ENCODE data around the gene CD209.

The CD209 gene

DNA sequence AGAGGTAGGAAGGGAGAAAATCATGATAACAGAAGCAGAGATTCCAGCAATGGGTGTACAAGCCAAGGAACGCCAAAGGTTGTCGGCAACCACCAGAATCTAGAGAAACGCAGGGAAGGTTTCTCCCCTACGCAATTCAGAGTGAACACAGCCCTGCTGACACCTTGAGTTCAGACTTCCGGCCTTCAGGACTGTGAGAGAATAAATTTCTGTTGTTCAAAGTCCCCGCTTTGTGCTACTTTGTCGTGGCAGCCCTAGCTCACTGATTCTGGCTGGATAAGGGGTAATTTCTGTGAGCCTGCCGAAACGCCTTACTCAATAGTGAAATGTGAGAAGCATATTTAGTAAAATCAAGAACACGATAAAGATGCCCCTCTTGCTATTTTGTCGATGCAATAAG lies 10.1 kb downstream of the CD209 start:
- Histone ChIP-seq H3K27me3 (peaks cover 0 to 10% of the 10 kb centered on the region in 2 donors), H3K36me3 (no peaks in the 10 kb centered on the region), H3K4me3 (no peak overlapping the region), H3K9me3 (no peaks in the 10 kb centered on the region), H3K4me1 (no peaks in the 10 kb centered on the region), H3K27ac (no peak overlapping the region)
- intact Hi-C loops (cut with DNase I; ENCODE audit: low total_unique reads), result no loop called here
- DNase-seq, result no peak
- TF ChIP-seq, protein P1, sequence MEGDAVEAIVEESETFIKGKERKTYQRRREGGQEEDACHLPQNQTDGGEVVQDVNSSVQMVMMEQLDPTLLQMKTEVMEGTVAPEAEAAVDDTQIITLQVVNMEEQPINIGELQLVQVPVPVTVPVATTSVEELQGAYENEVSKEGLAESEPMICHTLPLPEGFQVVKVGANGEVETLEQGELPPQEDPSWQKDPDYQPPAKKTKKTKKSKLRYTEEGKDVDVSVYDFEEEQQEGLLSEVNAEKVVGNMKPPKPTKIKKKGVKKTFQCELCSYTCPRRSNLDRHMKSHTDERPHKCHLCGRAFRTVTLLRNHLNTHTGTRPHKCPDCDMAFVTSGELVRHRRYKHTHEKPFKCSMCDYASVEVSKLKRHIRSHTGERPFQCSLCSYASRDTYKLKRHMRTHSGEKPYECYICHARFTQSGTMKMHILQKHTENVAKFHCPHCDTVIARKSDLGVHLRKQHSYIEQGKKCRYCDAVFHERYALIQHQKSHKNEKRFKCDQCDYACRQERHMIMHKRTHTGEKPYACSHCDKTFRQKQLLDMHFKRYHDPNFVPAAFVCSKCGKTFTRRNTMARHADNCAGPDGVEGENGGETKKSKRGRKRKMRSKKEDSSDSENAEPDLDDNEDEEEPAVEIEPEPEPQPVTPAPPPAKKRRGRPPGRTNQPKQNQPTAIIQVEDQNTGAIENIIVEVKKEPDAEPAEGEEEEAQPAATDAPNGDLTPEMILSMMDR (IDR thresholded peaks at IDR 0.05), result no peak

DNA sequence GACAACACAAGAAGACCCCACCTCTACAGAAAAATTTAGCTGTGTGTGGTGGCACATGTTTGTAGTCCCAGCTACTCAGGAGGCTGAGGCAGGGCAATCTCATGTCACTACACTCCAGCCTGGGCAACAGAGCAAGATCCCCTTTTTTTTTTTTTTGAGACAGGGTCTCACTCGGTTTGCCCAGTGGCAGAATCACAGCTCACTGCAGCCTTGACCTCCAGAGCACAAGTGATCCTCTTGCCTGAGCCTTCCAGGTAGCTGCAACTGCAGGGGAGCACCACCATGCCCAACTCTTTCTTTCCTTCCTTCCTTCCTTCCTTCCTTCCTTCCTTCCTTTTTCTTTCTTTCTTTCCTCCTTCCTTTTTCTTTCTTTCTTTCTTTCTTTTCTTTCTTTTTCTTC lies 11.2 kb downstream of the CD209 start:
- no peak overlapping the region for H3K27ac ChIP-seq
- no peaks in the 10 kb centered on the region for H3K4me1 ChIP-seq
- H3K36me3 ChIP-seq, result no peaks in the 10 kb centered on the region
- no peak overlapping the region for H3K4me3 ChIP-seq
- DNase-seq, result no peak
- TF ChIP-seq, protein P1 (IDR thresholded peaks at IDR 0.05), result no peak
- intact Hi-C loops (cut with DNase I; ENCODE audit: low total_unique reads), result no loop called here
- peaks cover 0 to 21% of the 10 kb centered on the region in 2 donors for H3K27me3 ChIP-seq
- no peaks in the 10 kb centered on the region for H3K9me3 ChIP-seq

DNA sequence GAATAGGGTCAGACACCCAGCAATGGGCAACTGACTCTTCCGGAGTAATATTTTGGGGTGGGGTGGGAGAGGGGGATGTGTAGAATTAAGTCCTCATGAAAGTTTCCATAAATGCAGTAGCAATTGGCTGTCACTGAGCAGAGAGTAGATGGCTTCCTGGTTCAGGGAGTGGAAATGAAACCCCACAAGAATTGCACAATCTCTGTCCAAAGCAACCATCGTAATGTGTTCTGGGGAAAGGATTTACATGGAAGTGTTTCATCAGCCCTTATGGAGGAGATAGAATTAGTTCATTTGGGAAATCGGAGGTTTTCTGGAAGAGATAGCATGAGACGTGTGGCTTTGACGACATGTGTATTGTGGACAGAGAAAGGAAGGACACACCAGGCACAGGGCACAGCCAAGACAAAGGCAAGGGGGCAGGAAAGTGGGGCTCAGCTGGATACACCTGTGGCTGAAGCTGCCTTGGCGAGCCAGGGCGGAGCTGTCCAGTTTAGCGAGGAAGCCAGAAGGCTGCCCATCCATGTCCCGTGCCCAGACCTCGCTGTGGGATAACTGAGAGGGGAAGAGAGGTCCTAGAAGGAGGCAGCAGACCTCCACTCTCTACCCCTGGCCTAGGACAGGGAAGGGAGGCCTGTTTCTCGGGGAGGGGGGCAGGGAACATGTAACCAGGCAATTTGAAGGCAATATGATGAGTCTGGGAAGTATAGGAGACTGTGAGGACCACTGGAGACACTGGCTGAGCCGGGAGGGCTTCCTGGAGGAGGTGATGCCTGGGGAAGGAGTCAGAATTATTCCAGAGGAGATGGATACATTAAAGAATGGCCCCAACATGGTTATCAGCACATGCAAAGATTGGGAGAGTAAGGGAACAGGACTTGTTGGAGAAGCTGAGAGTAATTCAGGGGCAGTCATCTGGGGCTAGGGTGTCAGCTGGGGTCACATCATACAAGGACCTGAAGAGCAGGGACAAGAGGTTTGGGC lies 12.8 kb downstream of the CD209 start:
- intact Hi-C loops (cut with DNase I; ENCODE audit: low total_unique reads), result no loop called here
- Histone ChIP-seq H3K4me3 (no peak overlapping the region), H3K27me3 (peaks cover 0 to 37% of the 10 kb centered on the region in 2 donors), H3K4me1 (no peaks in the 10 kb centered on the region), H3K9me3 (no peaks in the 10 kb centered on the region), H3K36me3 (no peaks in the 10 kb centered on the region), H3K27ac (no peak overlapping the region)
- TF ChIP-seq, protein P1 (IDR thresholded peaks at IDR 0.05), result no peak
- DNase-seq, result no peak

DNA sequence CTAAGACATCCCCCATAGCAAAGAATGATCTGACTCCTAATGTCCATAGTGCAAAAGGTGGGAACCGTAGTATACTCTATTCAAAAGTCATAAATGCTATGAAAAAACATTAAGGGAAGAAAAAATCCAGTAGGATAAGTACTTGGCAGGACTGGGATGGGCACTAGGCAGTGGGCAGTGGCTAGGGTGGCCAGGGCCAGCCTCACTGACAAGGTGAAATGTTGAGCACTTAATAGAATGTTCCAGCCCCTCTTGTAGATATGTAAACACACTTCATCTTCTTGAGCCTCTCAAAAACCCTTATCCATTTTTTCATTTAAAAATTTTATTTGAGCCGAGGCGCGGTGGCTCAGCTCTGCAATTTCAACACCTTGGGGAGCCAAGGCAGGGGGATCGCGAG lies 14.0 kb downstream of the CD209 start:
- H3K27me3 ChIP-seq, result peaks cover 0 to 48% of the 10 kb centered on the region in 2 donors
- H3K27ac ChIP-seq, result no peak overlapping the region
- no peak for DNase-seq
- H3K36me3 ChIP-seq, result no peaks in the 10 kb centered on the region
- H3K4me1 ChIP-seq, result no peaks in the 10 kb centered on the region
- intact Hi-C loops (cut with DNase I; ENCODE audit: low total_unique reads), result no loop called here
- TF ChIP-seq, protein P1 (IDR thresholded peaks at IDR 0.05), result no peak
- H3K9me3 ChIP-seq, result no peaks in the 10 kb centered on the region
- no peak overlapping the region for H3K4me3 ChIP-seq

DNA sequence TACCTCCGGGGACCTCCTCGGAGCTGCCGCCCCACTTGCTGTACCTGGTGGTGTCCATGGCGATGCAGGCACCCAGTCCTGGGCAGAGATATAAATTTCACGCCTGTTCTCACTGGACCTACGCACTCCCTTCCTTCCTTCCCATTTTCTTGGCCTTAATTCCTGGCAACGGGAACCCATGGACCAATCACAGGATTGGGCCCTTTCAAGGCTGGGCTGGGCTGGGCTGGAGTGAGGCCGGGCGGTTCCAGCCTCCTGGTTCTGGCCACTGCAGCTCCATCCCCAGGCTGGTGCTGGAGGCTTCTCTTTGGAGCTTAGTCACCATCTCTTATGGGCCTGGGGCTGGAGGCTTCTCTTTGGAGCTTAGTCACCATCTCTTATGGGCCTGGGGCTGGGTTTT lies 15.3 kb downstream of the CD209 start, which contains the start of gene CLEC4G:
Gene CLEC4G, minus strand, starts transcription at position 66 of the 400 bp plus-strand sequence. Its CDS starts 8 bp downstream, at position 58.
- intact Hi-C loops (cut with DNase I; ENCODE audit: low total_unique reads), result no loop called here
- H3K4me1 ChIP-seq, result no peaks in the 10 kb centered on the region
- DNase-seq, result no peak
- H3K27me3 ChIP-seq, result peaks cover 0 to 51% of the 10 kb centered on the region in 2 donors
- no peaks in the 10 kb centered on the region for H3K9me3 ChIP-seq
- no peak within 1 kb of the TSS for H3K4me3 ChIP-seq
- H3K36me3 ChIP-seq, result no peaks in the 10 kb centered on the region
- TF ChIP-seq, protein P1 (IDR thresholded peaks at IDR 0.05), result no peak
- H3K27ac ChIP-seq, result no peak within 1 kb of the TSS
